Upper lobe of left lung (tissue), 6 donors: ENCODE data around the gene USPL1. TPM values are rescaled to one million over a fixed set of nuclear protein-coding genes. Genes with fewer than 3 reads are reported as not detected.
A peak's percentile ranks its signal among the peaks of the same experiment; 100 is the strongest.
"Not testable (repeated sequence)": the region's sequence is repeated elsewhere in the genome, so short reads cannot be mapped to it uniquely, and the experiment has no call there.

Experiments
- ATAC-seq, 2 donors: fragments of 200-7000 bp; cut with Tn5 transposase; one replicate each; pipeline ENCODE4 v1.9.1; 2022; ENCODE audit warnings: mild to moderate bottlenecking in 2 of 2, moderate library complexity in 2 of 2; ENCODE audit not compliant: low FRiP score in 2 of 2
- DNase-seq, 2 donors: peaks; one replicate each; pipeline ENCODE4 v3.0.0-alpha.2; 2019 to 2020
- H3K27ac ChIP-seq, 4 donors: fragments of 200-600 bp; sonication (generic); one replicate each; pipeline ENCODE4 v1.5.1; 2016 to 2019
- H3K27me3 ChIP-seq, 4 donors: fragments of 200-600 bp; sonication (generic); one replicate each; pipeline ENCODE4 v1.5.1; 2017 to 2019
- H3K36me3 ChIP-seq, 4 donors: fragments of 200-600 bp; sonication (generic); one replicate each; pipeline ENCODE4 v1.5.1; 2016 to 2019
- H3K4me1 ChIP-seq, 4 donors: fragments of 200-600 bp; sonication (generic); one replicate each; pipeline ENCODE4 v1.5.1; 2018 to 2019
- H3K4me3 ChIP-seq, 4 donors: fragments of 200-600 bp; sonication (generic); one replicate each; pipeline ENCODE4 v1.5.1; 2017 to 2019; ENCODE audit warnings: mild to moderate bottlenecking in 2 of 4, moderate library complexity in 1 of 4
- H3K9me3 ChIP-seq, 4 donors: fragments of 200-600 bp; sonication (generic); one replicate each; pipeline ENCODE4 v1.5.1; 2018 to 2019
- CTCF ChIP-seq, 6 experiments: fragments of 450-650 bp in 4 of 6; fragments of 200-600 bp in 2 of 6; sonication (generic) in 2 of 6; IDR thresholded peaks; one replicate each; pipeline ENCODE4 v1.5.1; 2016 to 2019; ENCODE audit warnings: antibody characterized with exemption in 6 of 6
- EP300 ChIP-seq, 4 donors: sonication (generic); formaldehyde crosslinking; IDR thresholded peaks; one replicate each; pipeline ENCODE4 v1.5.1; 2017; ENCODE audit warnings: antibody characterized with exemption in 4 of 4, control low read depth in 2 of 4
- POLR2A ChIP-seq, 4 donors: fragments of 450-650 bp; IDR thresholded peaks; one replicate each; pipeline ENCODE4 v1.5.1; 2016 to 2017; ENCODE audit warnings: antibody characterized with exemption in 4 of 4, mild to moderate bottlenecking in 2 of 4
- POLR2AphosphoS5 ChIP-seq, 2 donors: sonication (generic); formaldehyde crosslinking; IDR thresholded peaks; one replicate each; pipeline ENCODE4 v1.5.1; 2017; ENCODE audit warnings: antibody characterized with exemption in 2 of 2
- WGBS, 2 donors: methylation state at CpG; one replicate each; pipeline ENCODE4 v1.1.5; 2017 to 2018; 5-methylcytosine and 5-hydroxymethylcytosine counted together
- total RNA-seq, 6 donors: library from RNA; depleted of rRNA in 4 of 6; stranded (reverse); fragments of >200 nt in 4 of 6; gene quantifications; one replicate each; pipeline versions ENCODE4 v1.1.0 to v1.2.1, GENCODE V29; 2016 to 2021
- donor health status: DM: no; HTN: no; CAD: no; lungs with moderate emphysema.
- donor health status: DM: no; HTN: yes; CAD: no; lungs with severe emphysema.

Gene USPL1
- total RNA-seq, 6 donors from 2014 or later = 10.8 to 25.1 (median 16.2) TPM

DNA sequence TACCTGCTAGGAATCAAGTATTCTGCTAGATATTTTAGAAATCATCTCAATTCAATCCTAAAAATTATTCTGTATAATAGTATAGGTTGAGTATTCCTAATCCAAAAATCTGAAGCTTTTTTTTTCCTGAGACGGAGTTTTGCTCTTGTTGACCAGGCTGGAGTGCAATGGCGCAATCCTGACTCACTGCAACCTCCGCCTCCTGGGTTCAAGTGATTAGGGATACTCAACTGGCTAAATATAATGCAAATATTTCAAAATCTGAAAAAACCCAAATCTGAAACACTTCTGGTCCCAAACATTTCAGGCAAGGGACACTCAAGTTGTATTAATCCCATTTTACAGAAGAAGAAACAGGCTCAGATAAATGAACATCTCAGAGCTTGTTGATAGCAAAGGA, 17.2 kb upstream of the USPL1 start:
- TF ChIP-seq EP300 (IDR thresholded peaks at IDR 0.05) = peak in 1 of 4 donors; percentile 14
- TF ChIP-seq POLR2AphosphoS5 (IDR thresholded peaks at IDR 0.05) = no peak
- TF ChIP-seq POLR2A (IDR thresholded peaks at IDR 0.05) = no peak
- TF ChIP-seq CTCF (IDR thresholded peaks at IDR 0.05) = no peak
- DNase-seq = peak in 1 of 2 donors; percentile 78
- ATAC-seq = no peak

DNA sequence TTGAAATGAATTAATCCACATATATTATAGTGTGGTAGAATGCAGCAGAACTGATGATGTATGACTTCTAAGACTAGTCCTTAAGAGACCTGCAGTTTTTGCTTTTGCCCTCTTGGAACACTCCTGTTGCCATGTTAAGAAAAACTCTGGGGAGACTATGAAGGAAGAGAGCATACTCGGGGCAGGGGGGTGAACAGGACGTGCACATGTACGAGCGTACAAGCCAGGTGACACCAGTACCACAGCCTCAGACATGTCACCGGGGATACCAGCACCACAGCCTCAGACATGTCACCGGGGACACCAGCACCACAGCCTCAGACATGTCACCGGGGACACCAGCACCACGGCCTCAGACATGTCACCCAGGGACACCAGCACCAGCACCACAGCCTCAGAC, 15.9 kb upstream of the USPL1 start:
- ATAC-seq (no peak), DNase-seq (no peak)
- Histone ChIP-seq H3K36me3 (no peaks in the 10 kb centered on the region), H3K4me3 (no peak overlapping the region), H3K9me3 (no peaks in the 10 kb centered on the region), H3K27ac (no peak overlapping the region), H3K27me3 (no peaks in the 10 kb centered on the region), H3K4me1 (no peaks in the 10 kb centered on the region)
- WGBS, 2 donors = 87 to 91% methylated on average over 6 to 8 of the region's 8 CpGs
- no peak for TF ChIP-seq EP300 (IDR thresholded peaks at IDR 0.05)
- TF ChIP-seq POLR2AphosphoS5 (IDR thresholded peaks at IDR 0.05) = no peak
- TF ChIP-seq POLR2A (IDR thresholded peaks at IDR 0.05) = no peak

More for the DNA sequence above, 17.2 kb upstream of the USPL1 start:
- Histone ChIP-seq H3K27ac (peak overlapping the region in 1 of 4 donors; percentile 15), H3K9me3 (no peaks in the 10 kb centered on the region), H3K27me3 (no peaks in the 10 kb centered on the region), H3K4me1 (no peaks in the 10 kb centered on the region), H3K4me3 (no peak overlapping the region), H3K36me3 (no peaks in the 10 kb centered on the region)
- 60 to 64% methylated on average over 3 of the region's 3 CpGs for WGBS, 2 donors

DNA sequence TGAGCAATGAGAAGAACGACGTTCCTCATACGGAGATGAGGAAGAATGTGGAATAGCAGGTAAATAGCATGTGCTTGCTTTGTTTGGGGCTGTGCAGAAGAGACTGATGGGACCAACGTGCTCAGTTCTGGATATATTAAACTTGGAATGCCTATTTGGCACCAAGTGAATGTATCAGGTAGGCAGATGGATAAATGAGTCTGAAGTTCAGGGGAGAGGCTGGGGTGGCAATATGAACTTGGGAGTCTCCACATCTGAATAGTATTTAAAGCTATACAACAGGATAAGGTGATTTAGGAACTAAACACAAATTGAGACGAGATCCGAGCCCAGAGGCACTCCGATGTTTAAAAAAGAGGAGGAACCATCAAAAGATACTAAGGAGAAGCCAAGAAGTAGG, 12.7 kb upstream of the USPL1 start:
- WGBS, 2 donors = 93 to 96% methylated on average over 7 of the region's 7 CpGs
- DNase-seq = no peak
- no peak for ATAC-seq
- no peaks in the 10 kb centered on the region for H3K27me3 ChIP-seq
- H3K27ac ChIP-seq = no peak overlapping the region
- peaks cover 0 to 10% (median 9%) of the 10 kb centered on the region in 4 donors for H3K4me1 ChIP-seq
- H3K4me3 ChIP-seq = no peak overlapping the region
- H3K36me3 ChIP-seq = no peaks in the 10 kb centered on the region
- TF ChIP-seq POLR2AphosphoS5 (IDR thresholded peaks at IDR 0.05) = no peak
- H3K9me3 ChIP-seq = no peaks in the 10 kb centered on the region

DNA sequence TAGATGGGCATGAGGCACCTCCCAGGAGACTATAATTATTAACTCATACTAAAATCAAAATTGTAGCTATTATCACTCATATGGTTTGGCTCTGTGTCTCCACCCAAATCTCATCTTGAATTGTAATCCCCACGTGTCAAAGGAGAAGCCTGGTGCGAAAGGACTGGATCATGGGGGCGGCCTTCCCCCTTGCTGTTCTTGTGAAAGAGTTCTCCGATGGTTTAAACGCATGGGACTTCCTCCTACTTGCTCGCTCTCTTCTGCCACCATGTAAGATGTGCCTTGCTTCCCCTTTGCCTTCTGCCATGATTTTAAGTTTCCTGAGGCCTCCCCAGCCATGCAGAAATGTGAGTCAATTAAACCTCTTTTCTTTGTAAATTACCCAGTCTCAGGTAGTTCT, 10.5 kb upstream of the USPL1 start:
- H3K27ac ChIP-seq = peak overlapping the region in 1 of 4 donors; percentile 57
- WGBS, 2 donors = 66 to 84% methylated on average over 6 of the region's 6 CpGs
- not testable (repeated sequence) for H3K36me3 ChIP-seq, H3K27me3 ChIP-seq, H3K9me3 ChIP-seq, H3K4me3 ChIP-seq
- peaks cover 0 to 10% (median 9%) of the 10 kb centered on the region in 4 donors for H3K4me1 ChIP-seq
- peak in 1 of 2 donors; percentile 60 for DNase-seq
- ATAC-seq = peak in 1 of 2 donors; percentile 42

- ATAC-seq (peak; percentile 40 to 53), DNase-seq (peak in 1 of 2 donors; percentile 80)
- H3K4me1 ChIP-seq = peaks cover 0 to 10% (median 9%) of the 10 kb centered on the region in 4 donors
- H3K9me3 ChIP-seq = no peaks in the 10 kb centered on the region
- peak overlapping the region in 2 of 4 donors; percentile 6 to 57 for H3K27ac ChIP-seq
- H3K27me3 ChIP-seq = no peaks in the 10 kb centered on the region
- TF ChIP-seq EP300 (IDR thresholded peaks at IDR 0.05) = no peak
- no peak for TF ChIP-seq POLR2A (IDR thresholded peaks at IDR 0.05)
- TF ChIP-seq CTCF (IDR thresholded peaks at IDR 0.05) = no peak
- TF ChIP-seq POLR2AphosphoS5 (IDR thresholded peaks at IDR 0.05) = peak in 1 of 2 donors; percentile 31
- H3K36me3 ChIP-seq = no peaks in the 10 kb centered on the region
- no peak overlapping the region for H3K4me3 ChIP-seq
- WGBS, 2 donors = 51 to 52% methylated on average over 4 of the region's 4 CpGs
Measured at GRCh38 chr13:30607908-30608307, 9.8 kb upstream of the USPL1 start.

DNA sequence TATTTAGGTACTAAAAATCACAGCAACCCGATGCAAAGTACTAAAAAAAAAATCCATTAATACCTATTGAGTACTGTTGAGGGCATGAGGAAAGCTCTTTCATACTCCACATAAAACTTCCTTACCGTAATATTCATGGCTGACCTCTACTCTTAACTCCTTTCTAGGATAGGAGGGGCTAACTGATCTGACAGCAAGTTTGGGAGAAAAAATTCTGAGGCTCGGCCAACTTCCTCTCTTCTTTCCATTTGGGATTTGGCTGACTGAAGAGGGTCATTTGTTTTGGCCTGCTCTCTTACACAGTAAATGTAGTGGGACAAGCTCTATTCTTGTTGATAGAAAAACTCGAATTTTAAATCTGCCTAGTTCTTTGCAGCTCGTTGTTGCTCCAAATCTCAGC, 9.4 kb upstream of the USPL1 start:
- H3K4me3 ChIP-seq = no peak overlapping the region
- H3K27me3 ChIP-seq = no peaks in the 10 kb centered on the region
- DNase-seq = no peak
- no peaks in the 10 kb centered on the region for H3K36me3 ChIP-seq
- peaks cover 0 to 10% (median 9%) of the 10 kb centered on the region in 4 donors for H3K4me1 ChIP-seq
- peak overlapping the region in 3 of 4 donors; percentile 6 to 57 (median 55) for H3K27ac ChIP-seq
- H3K9me3 ChIP-seq = no peaks in the 10 kb centered on the region
- no peak for ATAC-seq
- TF ChIP-seq POLR2AphosphoS5 (IDR thresholded peaks at IDR 0.05) (no peak), POLR2A (IDR thresholded peaks at IDR 0.05) (no peak), EP300 (IDR thresholded peaks at IDR 0.05) (no peak), CTCF (IDR thresholded peaks at IDR 0.05) (no peak)
- 54 to 57% methylated on average over 5 of the region's 5 CpGs for WGBS, 2 donors
